Liver (tissue), 9 donors: ENCODE data around the gene NAPB. TPM values are rescaled to one million over a fixed set of nuclear protein-coding genes. Genes with fewer than 3 reads are reported as not detected.

Experiments used
- DNase-seq: peaks from one replicate; pipeline ENCODE4 v3.0.0-alpha.2; 2017; ENCODE audit warnings: low spot score
- H3K27ac ChIP-seq, 2 donors: one replicate each; pipeline ENCODE4 v1.7.0; 2013; ENCODE audit warnings: inconsistent platforms in 2 of 2, low read length in 2 of 2, control low read depth in 1 of 2, low read depth in 1 of 2, mild to moderate bottlenecking in 1 of 2
- H3K27me3 ChIP-seq, 4 donors: one replicate each; pipeline versions ENCODE4 v1.6.1 to v1.7.0; 2013; ENCODE audit warnings: low read length in 3 of 4, inconsistent platforms in 1 of 4, mild to moderate bottlenecking in 1 of 4, moderate library complexity in 1 of 4; ENCODE audit not compliant: control insufficient read depth in 4 of 4, insufficient read depth in 4 of 4
- H3K36me3 ChIP-seq, 4 donors: one replicate each; pipeline versions ENCODE4 v1.6.1 to v1.7.0; 2013; ENCODE audit warnings: low read length in 3 of 4, mild to moderate bottlenecking in 3 of 4, low read depth in 1 of 4, moderate library complexity in 1 of 4; ENCODE audit not compliant: control insufficient read depth in 4 of 4, insufficient read depth in 3 of 4
- H3K4me1 ChIP-seq, 4 donors: one replicate each; pipeline versions ENCODE4 v1.6.1 to v1.7.0; 2013; ENCODE audit warnings: low read length in 3 of 4, mild to moderate bottlenecking in 3 of 4, moderate library complexity in 1 of 4; ENCODE audit not compliant: control insufficient read depth in 4 of 4, insufficient read depth in 4 of 4
- H3K4me3 ChIP-seq, 3 donors: one replicate each; pipeline versions ENCODE4 v1.6.1 to v1.7.0; 2013; ENCODE audit warnings: low read length in 3 of 3, control low read depth in 1 of 3, low read depth in 1 of 3, mild to moderate bottlenecking in 1 of 3
- H3K9ac ChIP-seq, 2 donors: one replicate each; pipeline ENCODE4 v1.7.0; 2013; ENCODE audit warnings: low read length in 2 of 2, mild to moderate bottlenecking in 2 of 2, moderate library complexity in 2 of 2, control low read depth in 1 of 2, low read depth in 1 of 2
- H3K9me3 ChIP-seq, 4 donors: one replicate each; pipeline versions ENCODE4 v1.6.1 to v1.7.0; 2013; ENCODE audit warnings: low read length in 3 of 4; ENCODE audit not compliant: control insufficient read depth in 4 of 4
- ATF3 ChIP-seq: IDR thresholded peaks from 2 replicates; pipeline ENCODE4 v1.6.1; 2016; ENCODE audit warnings: antibody characterized with exemption
- CTCF ChIP-seq: fragments of 150-350 bp; IDR thresholded peaks from 2 replicates; pipeline ENCODE4 v1.5.1; 2017; ENCODE audit warnings: improper control_type of control experiment, low read depth, low read length; ENCODE audit not compliant: missing input control
- EGR1 ChIP-seq, 2 donors: IDR thresholded peaks; 2 replicates each; pipeline ENCODE4 v1.6.1; 2016 to 2018; ENCODE audit warnings: antibody characterized with exemption in 2 of 2, low read depth in 2 of 2
- FOXA2 ChIP-seq: IDR thresholded peaks from 2 replicates; pipeline ENCODE4 v1.6.1; 2016; ENCODE audit warnings: antibody characterized with exemption
- HNF4A ChIP-seq, 2 donors: conservative IDR thresholded peaks; 2 replicates each; pipeline ENCODE4 v1.6.1; 2016; ENCODE audit warnings: antibody characterized with exemption in 2 of 2, mild to moderate bottlenecking in 2 of 2
- HNF4G ChIP-seq: IDR thresholded peaks from 2 replicates; pipeline ENCODE4 v1.6.1; 2016; ENCODE audit warnings: antibody characterized with exemption
- MAX ChIP-seq: IDR thresholded peaks from 2 replicates; pipeline ENCODE4 v1.6.1; 2016; ENCODE audit warnings: antibody characterized with exemption
- NR2F2 ChIP-seq: IDR thresholded peaks from 2 replicates; pipeline ENCODE4 v1.6.1; 2016; ENCODE audit warnings: antibody characterized with exemption
- RXRA ChIP-seq, 2 donors: IDR thresholded peaks; 2 replicates each; pipeline ENCODE4 v1.6.1; 2017 to 2018; ENCODE audit warnings: antibody characterized with exemption in 2 of 2, mild to moderate bottlenecking in 1 of 2
- SP1 ChIP-seq: IDR thresholded peaks from 2 replicates; pipeline ENCODE4 v1.6.1; 2018; ENCODE audit warnings: antibody characterized with exemption, mild to moderate bottlenecking
- TAF1 ChIP-seq: conservative IDR thresholded peaks from 2 replicates; pipeline ENCODE4 v1.6.1; 2016; ENCODE audit warnings: antibody characterized with exemption, mild to moderate bottlenecking
- YY1 ChIP-seq: IDR thresholded peaks from 2 replicates; pipeline ENCODE4 v1.6.1; 2016; ENCODE audit warnings: antibody characterized with exemption, mild to moderate bottlenecking
- WGBS: extraction: QIAGEN DNeasy Blood & Tissue Kit; methylation state at CpG from one replicate; pipeline ENCODE4 v1.1.7; 2013; 5-methylcytosine and 5-hydroxymethylcytosine counted together
- polyA plus RNA-seq, 2 donors: library from polyadenylated mRNA; stranded (reverse) in 1 of 2; unstranded in 1 of 2; fragments of 200-250 nt in 1 of 2; fragments of >200 nt in 1 of 2; fragmentation: Nextera tagmentation in 1 of 2; extraction: Ambion mirVana in 1 of 2; gene quantifications; one replicate each; pipeline versions ENCODE4 v1.2.1 to v1.2.3, GENCODE V29; 2013 to 2015
- total RNA-seq, 2 donors: library from RNA; depleted of rRNA; stranded (reverse); fragments of >200 nt; gene quantifications; one replicate each; pipeline ENCODE4 v1.2.3, GENCODE V29; 2014
- TF ChIP-seq, protein P1 (sequence below): IDR thresholded peaks from 2 replicates; pipeline ENCODE4 v1.6.1; 2016; ENCODE audit warnings: antibody characterized with exemption
- TF ChIP-seq, protein P2 (sequence below): IDR thresholded peaks from 2 replicates; pipeline ENCODE4 v1.6.1; 2016; ENCODE audit warnings: antibody characterized with exemption, mild to moderate bottlenecking
- donor health status: healthy.
- donor health status: healthy.
- donor health status: healthy.
- donor health status: healthy.
- donor health status: healthy.

NAPB gene
- total and polyA plus RNA-seq, 4 donors: 2.4 to 10.6 (median 4.5) TPM

GRCh38 chr20:23407781-23408464 is 13.4 kb downstream of the NAPB start:
- Histone ChIP-seq H3K4me3 (no peak overlapping the region), H3K4me1 (peaks cover 3 to 13% (median 8%) of the 10 kb centered on the region in 4 donors), H3K27me3 (no peaks in the 10 kb centered on the region), H3K36me3 (no peaks in the 10 kb centered on the region), H3K27ac (no peak overlapping the region), H3K9me3 (no peaks in the 10 kb centered on the region), H3K9ac (no peak overlapping the region)
- no peak for DNase-seq
- WGBS: 95% methylated on average over 2 of the region's 2 CpGs
- no peak for TF ChIP-seq SP1
- TF ChIP-seq MAX: no peak
- TF ChIP-seq, protein P1, sequence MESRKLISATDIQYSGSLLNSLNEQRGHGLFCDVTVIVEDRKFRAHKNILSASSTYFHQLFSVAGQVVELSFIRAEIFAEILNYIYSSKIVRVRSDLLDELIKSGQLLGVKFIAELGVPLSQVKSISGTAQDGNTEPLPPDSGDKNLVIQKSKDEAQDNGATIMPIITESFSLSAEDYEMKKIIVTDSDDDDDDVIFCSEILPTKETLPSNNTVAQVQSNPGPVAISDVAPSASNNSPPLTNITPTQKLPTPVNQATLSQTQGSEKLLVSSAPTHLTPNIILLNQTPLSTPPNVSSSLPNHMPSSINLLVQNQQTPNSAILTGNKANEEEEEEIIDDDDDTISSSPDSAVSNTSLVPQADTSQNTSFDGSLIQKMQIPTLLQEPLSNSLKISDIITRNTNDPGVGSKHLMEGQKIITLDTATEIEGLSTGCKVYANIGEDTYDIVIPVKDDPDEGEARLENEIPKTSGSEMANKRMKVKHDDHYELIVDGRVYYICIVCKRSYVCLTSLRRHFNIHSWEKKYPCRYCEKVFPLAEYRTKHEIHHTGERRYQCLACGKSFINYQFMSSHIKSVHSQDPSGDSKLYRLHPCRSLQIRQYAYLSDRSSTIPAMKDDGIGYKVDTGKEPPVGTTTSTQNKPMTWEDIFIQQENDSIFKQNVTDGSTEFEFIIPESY: no peak
- TF ChIP-seq ATF3: no peak
- no peak for TF ChIP-seq TAF1
- TF ChIP-seq FOXA2: no peak
- TF ChIP-seq, protein P2, sequence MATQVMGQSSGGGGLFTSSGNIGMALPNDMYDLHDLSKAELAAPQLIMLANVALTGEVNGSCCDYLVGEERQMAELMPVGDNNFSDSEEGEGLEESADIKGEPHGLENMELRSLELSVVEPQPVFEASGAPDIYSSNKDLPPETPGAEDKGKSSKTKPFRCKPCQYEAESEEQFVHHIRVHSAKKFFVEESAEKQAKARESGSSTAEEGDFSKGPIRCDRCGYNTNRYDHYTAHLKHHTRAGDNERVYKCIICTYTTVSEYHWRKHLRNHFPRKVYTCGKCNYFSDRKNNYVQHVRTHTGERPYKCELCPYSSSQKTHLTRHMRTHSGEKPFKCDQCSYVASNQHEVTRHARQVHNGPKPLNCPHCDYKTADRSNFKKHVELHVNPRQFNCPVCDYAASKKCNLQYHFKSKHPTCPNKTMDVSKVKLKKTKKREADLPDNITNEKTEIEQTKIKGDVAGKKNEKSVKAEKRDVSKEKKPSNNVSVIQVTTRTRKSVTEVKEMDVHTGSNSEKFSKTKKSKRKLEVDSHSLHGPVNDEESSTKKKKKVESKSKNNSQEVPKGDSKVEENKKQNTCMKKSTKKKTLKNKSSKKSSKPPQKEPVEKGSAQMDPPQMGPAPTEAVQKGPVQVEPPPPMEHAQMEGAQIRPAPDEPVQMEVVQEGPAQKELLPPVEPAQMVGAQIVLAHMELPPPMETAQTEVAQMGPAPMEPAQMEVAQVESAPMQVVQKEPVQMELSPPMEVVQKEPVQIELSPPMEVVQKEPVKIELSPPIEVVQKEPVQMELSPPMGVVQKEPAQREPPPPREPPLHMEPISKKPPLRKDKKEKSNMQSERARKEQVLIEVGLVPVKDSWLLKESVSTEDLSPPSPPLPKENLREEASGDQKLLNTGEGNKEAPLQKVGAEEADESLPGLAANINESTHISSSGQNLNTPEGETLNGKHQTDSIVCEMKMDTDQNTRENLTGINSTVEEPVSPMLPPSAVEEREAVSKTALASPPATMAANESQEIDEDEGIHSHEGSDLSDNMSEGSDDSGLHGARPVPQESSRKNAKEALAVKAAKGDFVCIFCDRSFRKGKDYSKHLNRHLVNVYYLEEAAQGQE: no peak
- TF ChIP-seq CTCF: no peak
- TF ChIP-seq RXRA (IDR thresholded peaks at IDR 0.05): no peak
- TF ChIP-seq HNF4G: no peak
- no peak for TF ChIP-seq YY1
- no peak for TF ChIP-seq EGR1 (IDR thresholded peaks at IDR 0.05; ENCODE audit: low read depth in 2 of 2)

DNA sequence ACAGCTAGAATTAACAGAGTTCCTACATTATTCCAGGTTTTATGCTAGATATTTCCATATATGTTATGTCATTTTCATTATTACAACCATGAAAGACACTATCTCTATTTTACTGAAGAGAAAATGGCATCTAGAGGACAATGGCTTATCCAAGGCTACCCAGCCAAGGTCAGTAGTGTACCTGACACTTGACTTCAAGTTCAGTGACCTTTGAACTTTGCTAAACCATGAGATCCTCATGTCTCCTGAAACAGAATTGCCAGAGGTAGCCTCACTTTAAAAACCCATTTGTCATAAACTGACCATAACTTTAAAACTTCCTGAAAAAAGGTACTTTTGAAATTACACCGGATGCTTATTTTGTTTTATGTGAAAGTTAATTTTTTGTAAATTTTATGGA is 14.4 kb downstream of the NAPB start:
- WGBS: 96% methylated on average over 1 of the region's 1 CpG
- no peaks in the 10 kb centered on the region for H3K27me3 ChIP-seq
- TF ChIP-seq NR2F2 (peak; percentile 44), HNF4A (conservative IDR thresholded peaks at IDR 0.05) (peak in 1 of 2 donors; percentile 37), RXRA (IDR thresholded peaks at IDR 0.05) (peak; percentile 55 to 75)
- TF ChIP-seq, protein P2: no peak
- TF ChIP-seq, protein P1: no peak
- H3K4me3 ChIP-seq: no peak overlapping the region
- no peak overlapping the region for H3K9ac ChIP-seq
- no peak overlapping the region for H3K27ac ChIP-seq
- H3K9me3 ChIP-seq: no peaks in the 10 kb centered on the region
- H3K36me3 ChIP-seq: peaks cover 0 to 3% (median 0%) of the 10 kb centered on the region in 4 donors
- H3K4me1 ChIP-seq: peaks cover 3 to 5% (median 3%) of the 10 kb centered on the region in 4 donors
- DNase-seq: no peak
